Nephron progenitor cell (in vitro differentiated cells): ENCODE results near the gene NUCKS1.

Experiments used
- DNase-seq: peaks from one replicate; pipeline ENCODE4 v3.0.0; 2021
- H3K27ac Mint-ChIP-seq: 2 replicates; pipeline ENCODE4 v1.8.0; 2021; ENCODE audit warnings: mild to moderate bottlenecking, moderate library complexity, mixed read lengths
- H3K27me3 Mint-ChIP-seq: 2 replicates; pipeline ENCODE4 v1.8.0; 2021; ENCODE audit warnings: mild to moderate bottlenecking, low read depth, mixed read lengths; ENCODE audit not compliant: poor library complexity
- H3K36me3 Mint-ChIP-seq: 2 replicates; pipeline ENCODE4 v1.8.0; 2021; ENCODE audit warnings: low read depth, mixed read lengths
- H3K4me1 Mint-ChIP-seq: 2 replicates; pipeline ENCODE4 v1.8.0; 2021; ENCODE audit warnings: mixed read lengths
- H3K4me3 Mint-ChIP-seq: 2 replicates; pipeline ENCODE4 v1.8.0; 2021; ENCODE audit warnings: mild to moderate bottlenecking, moderate library complexity, mixed read lengths
- H3K9me3 Mint-ChIP-seq: 2 replicates; pipeline ENCODE4 v1.8.0; 2021; ENCODE audit warnings: mild to moderate bottlenecking, moderate library complexity, mixed read lengths
- CTCF ChIP-seq: fragments of 200-600 bp; sonication (generic); IDR thresholded peaks from 2 replicates; pipeline ENCODE4 v1.5.0; 2021; ENCODE audit warnings: antibody characterized with exemption

The NUCKS1 gene

GRCh38 chr1:205677167-205677566 lies 72.8 kb downstream of the NUCKS1 start:
- no peak for DNase-seq
- H3K4me3 Mint-ChIP-seq: no peak overlapping the region
- H3K4me1 Mint-ChIP-seq: peaks cover 44% of the 10 kb centered on the region
- no peak overlapping the region for H3K27ac Mint-ChIP-seq
- H3K9me3 Mint-ChIP-seq: no peaks in the 10 kb centered on the region
- H3K27me3 Mint-ChIP-seq: peaks cover 29% of the 10 kb centered on the region
- no peak for TF ChIP-seq CTCF
- H3K36me3 Mint-ChIP-seq: no peaks in the 10 kb centered on the region

GRCh38 chr1:205676597-205676996 lies 73.4 kb downstream of the NUCKS1 start:
- Mint-ChIP-seq H3K27ac (no peak overlapping the region), H3K36me3 (no peaks in the 10 kb centered on the region), H3K4me3 (no peak overlapping the region), H3K4me1 (peaks cover 49% of the 10 kb centered on the region), H3K27me3 (peaks cover 29% of the 10 kb centered on the region), H3K9me3 (no peaks in the 10 kb centered on the region)
- DNase-seq: no peak
- TF ChIP-seq CTCF: no peak

DNA sequence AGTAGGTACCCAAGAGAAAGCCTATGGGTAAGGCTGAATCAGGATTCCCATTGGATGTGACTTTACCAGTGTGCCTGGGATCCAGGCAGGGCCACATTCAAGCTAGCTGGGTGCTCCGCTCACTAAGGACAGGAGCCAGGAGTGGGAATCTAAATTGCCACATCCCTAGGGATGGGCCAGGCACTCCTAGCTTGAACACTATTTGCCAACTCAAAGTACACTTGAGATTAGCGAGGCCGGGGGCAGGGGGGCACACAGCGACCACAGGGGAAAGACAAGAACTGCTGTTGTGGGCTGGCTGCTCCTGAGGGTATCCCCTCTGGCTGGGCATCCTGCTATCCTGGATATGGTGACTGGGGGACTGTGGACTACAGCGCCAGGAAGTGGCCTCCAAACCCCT lies 74.0 kb downstream of the NUCKS1 start:
- Mint-ChIP-seq H3K36me3 (no peaks in the 10 kb centered on the region), H3K27me3 (peaks cover 25% of the 10 kb centered on the region), H3K9me3 (no peaks in the 10 kb centered on the region), H3K4me1 (peaks cover 50% of the 10 kb centered on the region), H3K27ac (no peak overlapping the region), H3K4me3 (no peak overlapping the region)
- TF ChIP-seq CTCF: no peak
- DNase-seq: no peak

GRCh38 chr1:205675247-205675646 lies 74.7 kb downstream of the NUCKS1 start:
- H3K9me3 Mint-ChIP-seq: no peaks in the 10 kb centered on the region
- no peak for DNase-seq
- no peak for TF ChIP-seq CTCF
- peaks cover 20% of the 10 kb centered on the region for H3K27me3 Mint-ChIP-seq
- H3K36me3 Mint-ChIP-seq: no peaks in the 10 kb centered on the region
- H3K4me1 Mint-ChIP-seq: peaks cover 52% of the 10 kb centered on the region
- no peak overlapping the region for H3K4me3 Mint-ChIP-seq
- no peak overlapping the region for H3K27ac Mint-ChIP-seq

DNA sequence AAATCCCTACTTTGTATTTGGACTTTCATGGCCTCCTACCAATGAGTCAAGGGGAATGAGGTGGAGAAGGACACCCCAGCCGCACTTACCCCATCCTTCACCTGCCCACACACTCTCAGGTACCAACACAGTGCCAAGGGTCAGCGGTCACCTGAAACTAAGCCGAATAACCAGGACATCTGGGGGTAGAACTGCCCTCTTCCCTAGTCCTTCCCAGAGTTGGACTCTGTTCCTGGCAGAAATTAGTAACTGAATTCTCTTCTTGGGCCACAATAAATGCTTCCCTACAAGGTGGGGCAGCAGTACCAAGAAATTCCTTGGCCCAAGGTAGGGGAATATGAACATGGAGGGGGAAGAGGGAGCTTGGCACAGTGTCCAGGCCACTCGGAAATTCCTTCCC lies 77.0 kb downstream of the NUCKS1 start:
- Mint-ChIP-seq H3K27ac (no peak overlapping the region), H3K36me3 (no peaks in the 10 kb centered on the region), H3K4me3 (no peak overlapping the region), H3K9me3 (no peaks in the 10 kb centered on the region), H3K27me3 (peaks cover 19% of the 10 kb centered on the region), H3K4me1 (peaks cover 62% of the 10 kb centered on the region)
- TF ChIP-seq CTCF: no peak
- DNase-seq: no peak

- Mint-ChIP-seq H3K27ac (peak overlapping the region; percentile 66), H3K4me3 (peak overlapping the region; percentile 30)
Observed at GRCh38 chr1:205672395-205672889, 77.5 kb downstream of the NUCKS1 start.

More at GRCh38 chr1:205672395-205672889, 77.5 kb downstream of the NUCKS1 start:
- H3K27me3 Mint-ChIP-seq: peaks cover 19% of the 10 kb centered on the region
- no peaks in the 10 kb centered on the region for H3K9me3 Mint-ChIP-seq
- no peaks in the 10 kb centered on the region for H3K36me3 Mint-ChIP-seq
- no peak for TF ChIP-seq CTCF
- DNase-seq: no peak
- peaks cover 66% of the 10 kb centered on the region for H3K4me1 Mint-ChIP-seq
